NB4 (cell line): Measurements from ENCODE around the gene TAS2R38.

Experiments used
- CTCF ChIP-seq: IDR thresholded peaks from one replicate; pipeline ENCODE4 v1.5.1; 2012; ENCODE audit warnings: low read depth, low read length
- MAX ChIP-seq: IDR thresholded peaks from 2 replicates; pipeline ENCODE4 v1.6.1; 2011; ENCODE audit warnings: low read depth, low read length
- MYC ChIP-seq: IDR thresholded peaks from 2 replicates; pipeline ENCODE4 v1.6.1; 2011; ENCODE audit warnings: low read depth, low read length
- POLR2A ChIP-seq: IDR thresholded peaks from 2 replicates; pipeline ENCODE4 v1.6.1; 2011; ENCODE audit warnings: mild to moderate bottlenecking; ENCODE audit not compliant: insufficient read length; ENCODE audit errors: extremely low read depth

DNA sequence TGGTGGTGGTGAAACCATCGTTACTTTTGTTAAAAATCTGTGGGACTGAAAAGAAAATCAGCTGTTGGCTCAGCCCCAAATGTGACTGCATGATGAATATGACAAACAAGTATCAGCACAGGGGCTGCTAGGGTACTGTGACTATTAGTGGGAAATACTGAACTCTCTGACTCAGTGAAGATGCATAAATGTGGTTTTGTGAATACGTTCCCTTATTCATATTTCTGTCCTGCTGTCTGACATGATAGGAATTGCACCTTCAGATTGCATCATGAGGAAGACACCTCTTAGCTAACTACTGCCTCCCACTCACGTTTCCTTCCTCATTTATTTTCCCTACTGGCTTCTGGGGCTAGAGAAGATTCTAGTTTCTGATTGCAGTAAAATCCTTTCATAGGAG lies 28.2 kb downstream of the TAS2R38 start:
- TF ChIP-seq CTCF (no peak), MYC (no peak), POLR2A (no peak), MAX (peak; percentile 47)
